Smooth muscle cell (in vitro differentiated cells): ENCODE data around the gene HTD2. TPM values are rescaled to one million over a fixed set of nuclear protein-coding genes. Genes with fewer than 3 reads are reported as not detected.
"Not testable (repeated sequence)": the region's sequence is repeated elsewhere in the genome, so short reads cannot be mapped to it uniquely, and the experiment has no call there.

Experiments used
- DNase-seq: peaks from one replicate; lab custom pipeline; 2025; ENCODE audit not compliant: unreplicated experiment; lab: John Stamatoyannopoulos, UW
- H2AFZ ChIP-seq: fragments of 200-600 bp; sonication (generic); 2 replicates; pipeline ENCODE4 v1.6.0; 2016; ENCODE audit warnings: antibody characterized with exemption, low read depth, mild to moderate bottlenecking
- H3F3A ChIP-seq: fragments of 200-600 bp; sonication (generic); 2 replicates; pipeline ENCODE4 v1.6.0; 2017; ENCODE audit warnings: antibody characterized with exemption, low read depth
- H3K27ac ChIP-seq: fragments of 200-600 bp; sonication (generic); 2 replicates; pipeline ENCODE4 v1.5.1; 2016; ENCODE audit warnings: low read depth, mild to moderate bottlenecking
- H3K27me3 ChIP-seq: fragments of 200-600 bp; sonication (generic); 2 replicates; pipeline ENCODE4 v1.6.1; 2016; ENCODE audit warnings: low read depth, mild to moderate bottlenecking
- H3K36me3 ChIP-seq: fragments of 200-600 bp; sonication (generic); 2 replicates; pipeline ENCODE4 v1.5.1; 2016; ENCODE audit warnings: low read depth
- H3K4me1 ChIP-seq: fragments of 200-600 bp; sonication (generic); 2 replicates; pipeline ENCODE4 v1.5.1; 2016; ENCODE audit warnings: low read depth
- H3K4me2 ChIP-seq: fragments of 200-600 bp; sonication (generic); 2 replicates; pipeline ENCODE4 v1.6.0; 2016; ENCODE audit warnings: mild to moderate bottlenecking
- H3K4me3 ChIP-seq: fragments of 200-600 bp; sonication (generic); 2 replicates; pipeline ENCODE4 v1.5.1; 2016; ENCODE audit warnings: mild to moderate bottlenecking
- H3K79me2 ChIP-seq: fragments of 200-600 bp; sonication (generic); 2 replicates; pipeline ENCODE4 v1.6.0; 2016; ENCODE audit warnings: low read depth, mild to moderate bottlenecking
- H3K9ac ChIP-seq: fragments of 200-600 bp; sonication (generic); 2 replicates; pipeline ENCODE4 v1.6.0; 2016; ENCODE audit warnings: low read depth
- H3K9me3 ChIP-seq: fragments of 200-600 bp; sonication (generic); replicated peaks from 2 replicates; pipeline ENCODE4 v1.5.1; 2016; ENCODE audit warnings: low read depth
- H4K20me1 ChIP-seq: fragments of 200-600 bp; sonication (generic); 2 replicates; pipeline ENCODE4 v1.6.0; 2016; ENCODE audit warnings: low read depth
- CTCF ChIP-seq: fragments of 200-600 bp; sonication (generic); IDR thresholded peaks from 2 replicates; pipeline ENCODE4 v1.5.1; 2017; ENCODE audit warnings: borderline replicate concordance, mild to moderate bottlenecking, antibody characterized with exemption; ENCODE audit not compliant: insufficient read depth, poor library complexity, severe bottlenecking
- WGBS: methylation state at CpG from one replicate; pipeline ENCODE4 v1.1.7; 2016; ENCODE audit warnings: low lambda C conversion rate; 5-methylcytosine and 5-hydroxymethylcytosine counted together
- polyA plus RNA-seq: library from polyadenylated mRNA; unstranded; fragments of >200 nt; fragmentation: Nextera tagmentation; extraction: Ambion mirVana; gene quantifications from 2 replicates; pipeline ENCODE4 v1.2.1, GENCODE V29; 2016
- total RNA-seq: library from RNA; depleted of rRNA; stranded (reverse); fragments of >200 nt; gene quantifications from 2 replicates; pipeline ENCODE4 v1.2.3, GENCODE V29; 2014

Gene HTD2
- total and polyA plus RNA-seq, 2 experiments from 2014 or later = 19.6 to 19.7 TPM

- no peaks in the 10 kb centered on the region for H3K36me3 ChIP-seq
- no peaks in the 10 kb centered on the region for H3K79me2 ChIP-seq
- 94% methylated on average over 4 of the region's 4 CpGs for WGBS
- no peaks in the 10 kb centered on the region for H3F3A ChIP-seq
- no peaks in the 10 kb centered on the region for H4K20me1 ChIP-seq
- H3K9ac ChIP-seq = no peak overlapping the region
- no peak overlapping the region for H3K4me3 ChIP-seq
- no peaks in the 10 kb centered on the region for H3K4me1 ChIP-seq
- no peaks in the 10 kb centered on the region for H3K9me3 ChIP-seq
- no peak for TF ChIP-seq CTCF
- no peak overlapping the region for H3K4me2 ChIP-seq
- no peak overlapping the region for H3K27ac ChIP-seq
- DNase-seq = no peak
- H3K27me3 ChIP-seq = no peaks in the 10 kb centered on the region
- no peak overlapping the region for H2AFZ ChIP-seq
These were observed 18.1 kb upstream of the HTD2 start for GRCh38 chr3:58288011-58288728.

- not testable (repeated sequence) for H3K9ac ChIP-seq, H4K20me1 ChIP-seq, H3K4me2 ChIP-seq, H3K36me3 ChIP-seq, H3K4me3 ChIP-seq, H3K27me3 ChIP-seq, H2AFZ ChIP-seq, H3F3A ChIP-seq, H3K79me2 ChIP-seq, H3K4me1 ChIP-seq, H3K27ac ChIP-seq, H3K9me3 ChIP-seq, DNase-seq
- WGBS = 88% methylated on average over 4 of the region's 4 CpGs
These were observed 17.2 kb upstream of the HTD2 start for GRCh38 chr3:58288964-58289613.

- not testable (repeated sequence) for H3K9me3 ChIP-seq, H3K27me3 ChIP-seq, H3K27ac ChIP-seq, H3K79me2 ChIP-seq, DNase-seq, H3F3A ChIP-seq, H3K4me2 ChIP-seq, H4K20me1 ChIP-seq, H3K9ac ChIP-seq, H3K4me3 ChIP-seq, H2AFZ ChIP-seq, H3K4me1 ChIP-seq, H3K36me3 ChIP-seq
- 99% methylated on average over 18 of the region's 33 CpGs for whole genome bisulfite sequencing
These were observed 15.9 kb upstream of the HTD2 start for GRCh38 chr3:58290446-58290845.

- Histone ChIP-seq H3K36me3 (no peaks in the 10 kb centered on the region), H2AFZ (no peak overlapping the region), H3K4me3 (no peak overlapping the region), H3K9me3 (peaks cover 8% of the 10 kb centered on the region), H3K79me2 (no peaks in the 10 kb centered on the region), H3K4me1 (no peaks in the 10 kb centered on the region), H3K4me2 (no peak overlapping the region), H3K27ac (no peak overlapping the region), H3K9ac (no peak overlapping the region), H4K20me1 (no peaks in the 10 kb centered on the region), H3K27me3 (no peaks in the 10 kb centered on the region), H3F3A (no peaks in the 10 kb centered on the region)
- DNase-seq = no peak
- TF ChIP-seq CTCF = no peak
- WGBS = 88% methylated on average over 9 of the region's 9 CpGs
These were observed 14.5 kb upstream of the HTD2 start for GRCh38 chr3:58291671-58292338.
